ENCODE results near the gene SLC35F4.

Gene SLC35F4

DNA sequence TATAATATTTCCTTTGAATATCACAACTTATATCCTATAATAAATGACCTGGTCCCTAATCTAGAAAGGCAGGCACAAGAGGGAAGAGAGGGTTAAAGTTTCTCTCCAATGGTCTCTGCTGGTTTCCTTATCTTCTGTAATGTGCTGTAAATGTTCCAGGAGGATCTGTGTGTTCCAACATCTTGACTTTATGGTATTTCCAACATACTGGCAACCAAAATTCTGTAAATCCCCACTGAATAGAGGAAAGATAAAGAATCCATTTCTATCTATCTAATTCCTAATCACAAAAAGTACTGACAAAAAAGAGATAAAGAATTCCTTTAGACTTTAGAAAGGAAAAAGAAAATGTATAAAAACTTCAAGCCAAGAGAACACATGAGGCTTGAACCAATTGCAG lies 225.9 kb downstream of the SLC35F4 start:
- Histone ChIP-seq H3K4me3 (ENCODE audit: insufficient read length, low read depth) (no peak overlapping the region), H3K27me3 (ENCODE audit: insufficient read depth, insufficient read length) (no peaks in the 10 kb centered on the region), H3K9ac (ENCODE audit: insufficient read length, low read depth) (no peak overlapping the region), H3K4me1 (ENCODE audit: insufficient read depth, insufficient read length) (no peaks in the 10 kb centered on the region), H3K36me3 (ENCODE audit: insufficient read depth, insufficient read length, low read length) (no peaks in the 10 kb centered on the region), H3K9me3 (ENCODE audit: insufficient read depth, low read length) (no peaks in the 10 kb centered on the region)
- DNase-seq (ENCODE audit: low read depth, low spot score), result no peak
- TF ChIP-seq ZNF274 (IDR thresholded peaks at IDR 0.05; ENCODE audit: low read depth, low read length) (no peak), SUZ12 (IDR thresholded peaks at IDR 0.05; ENCODE audit: extremely low read depth, insufficient read depth, insufficient read length) (no peak)

DNA sequence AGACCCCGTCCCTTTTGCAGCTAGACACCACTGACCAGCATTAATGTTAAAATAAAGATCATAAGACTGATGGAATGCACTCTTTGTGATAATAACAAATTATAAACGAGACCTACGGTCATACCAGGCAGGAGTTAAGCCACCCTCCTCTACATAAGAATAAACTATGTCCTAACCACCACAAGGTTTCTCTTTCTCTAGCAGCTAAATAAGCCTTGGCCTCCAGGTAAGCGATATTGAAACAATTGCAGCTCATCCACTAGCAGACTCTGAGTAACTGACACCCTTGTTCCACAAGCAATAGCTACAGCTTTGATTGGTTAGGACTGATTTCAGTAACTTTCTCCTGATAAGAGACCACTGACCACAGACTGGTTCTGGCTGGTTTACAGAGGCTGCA lies 228.0 kb downstream of the SLC35F4 start:
- Histone ChIP-seq H3K27me3 (ENCODE audit: insufficient read depth, insufficient read length) (no peaks in the 10 kb centered on the region), H3K4me3 (ENCODE audit: insufficient read length, low read depth) (no peak overlapping the region), H3K4me1 (ENCODE audit: insufficient read depth, insufficient read length) (no peaks in the 10 kb centered on the region), H3K9ac (ENCODE audit: insufficient read length, low read depth) (no peak overlapping the region), H3K9me3 (ENCODE audit: insufficient read depth, low read length) (no peaks in the 10 kb centered on the region), H3K36me3 (ENCODE audit: insufficient read depth, insufficient read length, low read length) (no peaks in the 10 kb centered on the region)
- TF ChIP-seq ZNF274 (IDR thresholded peaks at IDR 0.05; ENCODE audit: low read depth, low read length) (no peak), YY1 (IDR thresholded peaks at IDR 0.05; ENCODE audit: insufficient read depth, insufficient read length) (no peak), SUZ12 (IDR thresholded peaks at IDR 0.05; ENCODE audit: extremely low read depth, insufficient read depth, insufficient read length) (no peak)
- DNase-seq (ENCODE audit: low read depth, low spot score), result no peak

DNA sequence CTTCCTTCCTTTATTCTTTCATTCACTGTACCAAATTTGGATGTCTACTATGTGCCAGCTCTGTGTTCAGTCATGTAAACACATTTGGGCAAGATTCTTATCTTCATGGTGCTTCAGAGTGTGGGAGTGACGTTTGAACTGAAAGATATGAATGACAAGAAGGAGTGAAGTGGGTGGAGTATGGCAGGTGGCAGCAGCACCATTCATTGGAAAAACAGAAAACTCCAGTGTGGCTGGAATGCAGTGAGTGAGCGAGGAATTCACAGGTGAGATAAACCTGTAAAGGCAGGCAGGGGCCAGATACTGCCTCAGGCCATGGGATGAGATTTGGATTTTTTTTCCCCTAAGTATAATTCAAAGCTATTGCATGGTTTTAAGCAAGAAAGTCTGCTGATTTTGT lies 231.6 kb downstream of the SLC35F4 start:
- no peaks in the 10 kb centered on the region for H3K36me3 ChIP-seq (ENCODE audit: insufficient read depth, insufficient read length, low read length)
- DNase-seq (ENCODE audit: low read depth, low spot score), result no peak
- no peaks in the 10 kb centered on the region for H3K9me3 ChIP-seq (ENCODE audit: insufficient read depth, low read length)
- no peak overlapping the region for H3K4me3 ChIP-seq (ENCODE audit: insufficient read length, low read depth)
- no peak overlapping the region for H3K9ac ChIP-seq (ENCODE audit: insufficient read length, low read depth)
- TF ChIP-seq YY1 (IDR thresholded peaks at IDR 0.05; ENCODE audit: insufficient read depth, insufficient read length) (no peak), ZNF274 (IDR thresholded peaks at IDR 0.05; ENCODE audit: low read depth, low read length) (no peak), SUZ12 (IDR thresholded peaks at IDR 0.05; ENCODE audit: extremely low read depth, insufficient read depth, insufficient read length) (no peak)
- no peaks in the 10 kb centered on the region for H3K4me1 ChIP-seq (ENCODE audit: insufficient read depth, insufficient read length)
- no peaks in the 10 kb centered on the region for H3K27me3 ChIP-seq (ENCODE audit: insufficient read depth, insufficient read length)

DNA sequence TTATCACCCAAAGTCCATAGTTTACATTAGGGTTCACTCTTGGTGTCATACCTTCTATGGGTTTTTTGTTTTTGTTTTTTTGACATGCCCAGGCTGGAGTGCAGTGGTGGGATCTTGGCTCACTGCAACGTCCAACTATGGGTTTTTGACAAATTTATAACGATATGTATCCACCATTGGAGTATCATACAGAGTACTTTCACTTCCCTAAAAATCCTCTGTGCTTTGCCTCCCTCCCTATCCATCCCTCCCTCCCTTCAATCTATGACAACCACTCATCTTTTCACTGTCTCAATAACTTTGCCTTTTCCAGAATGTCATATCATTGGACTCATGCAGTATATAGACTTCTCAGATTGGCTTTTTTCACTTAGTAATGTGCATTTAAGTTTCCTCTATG lies 233.2 kb downstream of the SLC35F4 start:
- DNase-seq (ENCODE audit: low read depth, low spot score), result no peak
- TF ChIP-seq YY1 (IDR thresholded peaks at IDR 0.05; ENCODE audit: insufficient read depth, insufficient read length) (no peak), SUZ12 (IDR thresholded peaks at IDR 0.05; ENCODE audit: extremely low read depth, insufficient read depth, insufficient read length) (no peak), ZNF274 (IDR thresholded peaks at IDR 0.05; ENCODE audit: low read depth, low read length) (no peak)
- H3K4me3 ChIP-seq (ENCODE audit: insufficient read length, low read depth), result no peak overlapping the region

DNA sequence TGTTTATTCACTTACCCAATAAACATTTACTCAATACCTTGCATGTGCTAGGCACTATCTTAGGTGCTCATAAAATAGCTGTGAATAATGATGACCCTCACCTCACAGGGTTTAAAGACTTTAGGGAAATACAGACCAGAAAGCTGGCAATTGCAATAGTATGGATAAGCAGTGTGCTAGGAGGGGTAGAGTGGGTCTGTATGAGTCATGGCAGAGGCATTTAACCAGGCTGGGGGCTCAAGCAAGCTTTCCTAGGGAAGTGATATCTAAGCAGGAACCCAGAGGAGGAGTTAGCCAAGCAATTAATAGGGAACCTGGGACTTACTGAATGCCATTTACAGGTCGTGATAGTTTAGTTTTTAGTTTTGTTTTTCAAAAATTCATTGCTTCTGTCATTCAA lies 248.4 kb downstream of the SLC35F4 start:
- Histone ChIP-seq H3K4me3 (ENCODE audit: insufficient read length, low read depth) (no peak overlapping the region), H3K4me1 (ENCODE audit: insufficient read depth, insufficient read length) (no peaks in the 10 kb centered on the region), H3K9me3 (ENCODE audit: insufficient read depth, low read length) (no peaks in the 10 kb centered on the region), H3K27me3 (ENCODE audit: insufficient read depth, insufficient read length) (no peaks in the 10 kb centered on the region), H3K9ac (ENCODE audit: insufficient read length, low read depth) (no peak overlapping the region), H3K36me3 (ENCODE audit: insufficient read depth, insufficient read length, low read length) (no peaks in the 10 kb centered on the region)
- TF ChIP-seq YY1 (IDR thresholded peaks at IDR 0.05; ENCODE audit: insufficient read depth, insufficient read length) (no peak), SUZ12 (IDR thresholded peaks at IDR 0.05; ENCODE audit: extremely low read depth, insufficient read depth, insufficient read length) (no peak), ZNF274 (IDR thresholded peaks at IDR 0.05; ENCODE audit: low read depth, low read length) (no peak)
- DNase-seq (ENCODE audit: low read depth, low spot score), result peak; percentile 47

More for the DNA sequence above, 233.2 kb downstream of the SLC35F4 start:
- Histone ChIP-seq H3K36me3 (ENCODE audit: insufficient read depth, insufficient read length, low read length) (no peaks in the 10 kb centered on the region), H3K9ac (ENCODE audit: insufficient read length, low read depth) (no peak overlapping the region), H3K27me3 (ENCODE audit: insufficient read depth, insufficient read length) (no peaks in the 10 kb centered on the region), H3K4me1 (ENCODE audit: insufficient read depth, insufficient read length) (no peaks in the 10 kb centered on the region), H3K9me3 (ENCODE audit: insufficient read depth, low read length) (no peaks in the 10 kb centered on the region)

DNA sequence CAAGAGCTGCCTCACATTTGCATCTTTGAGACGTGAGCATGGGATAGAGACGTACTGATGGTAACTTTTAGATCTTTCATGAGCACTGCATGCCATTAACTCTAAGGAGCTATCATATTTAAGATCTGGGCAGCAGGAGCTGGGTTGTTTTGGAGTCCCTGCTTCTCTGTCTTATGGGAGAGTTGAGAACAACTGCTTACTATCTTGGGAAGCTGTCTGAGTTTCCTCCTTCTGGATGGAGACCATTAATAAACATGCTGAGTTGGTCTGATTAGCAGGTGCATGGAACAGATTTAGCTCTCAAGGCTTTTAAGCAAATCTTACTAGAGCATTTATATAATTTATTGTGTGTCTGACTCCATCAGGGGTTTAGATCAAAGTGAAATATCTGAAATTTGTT lies 252.9 kb downstream of the SLC35F4 start:
- Histone ChIP-seq H3K36me3 (ENCODE audit: insufficient read depth, insufficient read length, low read length) (no peaks in the 10 kb centered on the region), H3K9ac (ENCODE audit: insufficient read length, low read depth) (no peak overlapping the region), H3K4me3 (ENCODE audit: insufficient read length, low read depth) (no peak overlapping the region), H3K4me1 (ENCODE audit: insufficient read depth, insufficient read length) (no peaks in the 10 kb centered on the region), H3K27me3 (ENCODE audit: insufficient read depth, insufficient read length) (no peaks in the 10 kb centered on the region), H3K9me3 (ENCODE audit: insufficient read depth, low read length) (no peaks in the 10 kb centered on the region)
- no peak for DNase-seq (ENCODE audit: low read depth, low spot score)
- no peak for TF ChIP-seq ZNF274 (IDR thresholded peaks at IDR 0.05; ENCODE audit: low read depth, low read length)
- no peak for TF ChIP-seq SUZ12 (IDR thresholded peaks at IDR 0.05; ENCODE audit: extremely low read depth, insufficient read depth, insufficient read length)
- no peak for TF ChIP-seq YY1 (IDR thresholded peaks at IDR 0.05; ENCODE audit: insufficient read depth, insufficient read length)

DNA sequence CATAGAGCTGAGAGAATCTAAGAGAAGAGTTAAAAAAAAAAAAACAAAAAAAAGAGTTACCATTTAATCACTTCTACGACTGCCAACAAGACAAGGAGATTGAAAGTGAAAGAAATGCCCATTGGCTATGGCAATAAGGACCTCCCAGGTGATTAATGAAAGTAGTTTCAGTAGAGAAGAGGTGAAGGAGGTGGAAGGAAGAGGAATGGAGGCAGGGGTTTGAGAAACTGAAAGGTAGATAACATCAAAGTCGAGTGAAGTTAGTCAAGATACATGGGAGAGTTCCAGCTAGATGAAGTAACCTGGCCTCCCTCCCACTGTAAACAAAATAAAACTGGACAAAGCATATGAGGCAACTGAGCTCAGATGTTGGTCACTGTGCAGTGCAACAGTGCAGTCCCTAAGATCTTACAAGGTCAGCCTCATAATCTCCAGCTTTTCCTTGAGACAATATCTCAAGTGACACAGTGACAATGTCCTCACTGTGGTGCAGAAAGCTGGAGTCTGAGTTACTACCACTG lies 254.3 kb downstream of the SLC35F4 start:
- DNase-seq (ENCODE audit: low read depth, low spot score), result no peak
- no peaks in the 10 kb centered on the region for H3K4me1 ChIP-seq (ENCODE audit: insufficient read depth, insufficient read length)
- no peak overlapping the region for H3K4me3 ChIP-seq (ENCODE audit: insufficient read length, low read depth)
- H3K27me3 ChIP-seq (ENCODE audit: insufficient read depth, insufficient read length), result no peaks in the 10 kb centered on the region
- H3K36me3 ChIP-seq (ENCODE audit: insufficient read depth, insufficient read length, low read length), result no peaks in the 10 kb centered on the region
- H3K9me3 ChIP-seq (ENCODE audit: insufficient read depth, low read length), result no peaks in the 10 kb centered on the region
- TF ChIP-seq YY1 (IDR thresholded peaks at IDR 0.05; ENCODE audit: insufficient read depth, insufficient read length) (no peak), ZNF274 (IDR thresholded peaks at IDR 0.05; ENCODE audit: low read depth, low read length) (no peak), SUZ12 (IDR thresholded peaks at IDR 0.05; ENCODE audit: extremely low read depth, insufficient read depth, insufficient read length) (no peak)
- no peak overlapping the region for H3K9ac ChIP-seq (ENCODE audit: insufficient read length, low read depth)
